AG09309 (cell line): Measurements from ENCODE around the gene REEP3.

Source experiments
- DNase-seq: peaks from one replicate; pipeline ENCODE4 v3.0.0-alpha.2; 2010; ENCODE audit warnings: low read depth
- H3K4me3 ChIP-seq: 2 replicates; pipeline ENCODE4 v1.5.1; 2011; ENCODE audit warnings: mild to moderate bottlenecking, low read depth, low read length, moderate library complexity; ENCODE audit not compliant: control insufficient read depth
- TF ChIP-seq, protein P1 (sequence below): IDR thresholded peaks from 2 replicates; pipeline ENCODE4 v1.5.1; 2011; ENCODE audit warnings: mild to moderate bottlenecking, low read depth, low read length, inconsistent platforms; ENCODE audit not compliant: insufficient read depth, control insufficient read depth; ENCODE audit errors: missing control alignments

The REEP3 gene

DNA sequence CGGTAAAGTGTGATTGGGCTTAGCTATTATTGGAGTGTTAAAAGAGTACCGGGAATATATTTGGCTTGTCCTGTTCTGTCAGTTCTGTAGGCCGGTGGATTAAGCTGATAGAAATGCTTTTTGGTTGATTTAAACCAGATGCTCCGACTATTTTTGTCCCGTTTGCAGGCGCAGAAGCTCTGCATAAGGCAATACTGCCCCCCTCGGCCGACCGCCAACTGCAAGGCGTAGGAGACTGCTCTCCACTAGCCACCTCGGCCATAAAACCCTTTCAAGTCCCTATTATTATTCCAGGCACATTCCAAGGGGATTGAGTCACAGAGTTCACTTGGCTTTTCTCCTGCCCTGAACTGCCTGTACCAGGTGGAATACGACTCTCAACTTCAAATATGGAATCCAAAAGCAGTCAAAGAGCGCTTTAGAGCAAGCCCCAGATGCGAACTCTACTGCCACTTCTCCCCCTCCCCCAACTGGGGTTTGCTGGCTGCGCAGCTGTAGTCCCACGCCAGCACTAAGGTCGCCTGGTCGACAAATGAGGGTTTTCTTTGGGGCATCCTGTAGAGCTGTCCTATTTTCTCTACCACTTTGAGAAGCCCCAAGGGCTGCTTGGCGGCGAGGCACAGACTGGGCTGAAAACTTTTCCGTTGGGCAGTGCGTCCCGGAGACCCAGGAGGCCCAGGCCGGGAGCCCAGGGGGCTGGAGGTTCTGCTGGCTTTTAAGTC lies 108.3 kb downstream of the REEP3 start:
- H3K4me3 ChIP-seq = peak overlapping the region; percentile 56
- TF ChIP-seq, protein P1, sequence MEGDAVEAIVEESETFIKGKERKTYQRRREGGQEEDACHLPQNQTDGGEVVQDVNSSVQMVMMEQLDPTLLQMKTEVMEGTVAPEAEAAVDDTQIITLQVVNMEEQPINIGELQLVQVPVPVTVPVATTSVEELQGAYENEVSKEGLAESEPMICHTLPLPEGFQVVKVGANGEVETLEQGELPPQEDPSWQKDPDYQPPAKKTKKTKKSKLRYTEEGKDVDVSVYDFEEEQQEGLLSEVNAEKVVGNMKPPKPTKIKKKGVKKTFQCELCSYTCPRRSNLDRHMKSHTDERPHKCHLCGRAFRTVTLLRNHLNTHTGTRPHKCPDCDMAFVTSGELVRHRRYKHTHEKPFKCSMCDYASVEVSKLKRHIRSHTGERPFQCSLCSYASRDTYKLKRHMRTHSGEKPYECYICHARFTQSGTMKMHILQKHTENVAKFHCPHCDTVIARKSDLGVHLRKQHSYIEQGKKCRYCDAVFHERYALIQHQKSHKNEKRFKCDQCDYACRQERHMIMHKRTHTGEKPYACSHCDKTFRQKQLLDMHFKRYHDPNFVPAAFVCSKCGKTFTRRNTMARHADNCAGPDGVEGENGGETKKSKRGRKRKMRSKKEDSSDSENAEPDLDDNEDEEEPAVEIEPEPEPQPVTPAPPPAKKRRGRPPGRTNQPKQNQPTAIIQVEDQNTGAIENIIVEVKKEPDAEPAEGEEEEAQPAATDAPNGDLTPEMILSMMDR = peak; percentile 86
- peak; percentile 98 for DNase-seq

DNA sequence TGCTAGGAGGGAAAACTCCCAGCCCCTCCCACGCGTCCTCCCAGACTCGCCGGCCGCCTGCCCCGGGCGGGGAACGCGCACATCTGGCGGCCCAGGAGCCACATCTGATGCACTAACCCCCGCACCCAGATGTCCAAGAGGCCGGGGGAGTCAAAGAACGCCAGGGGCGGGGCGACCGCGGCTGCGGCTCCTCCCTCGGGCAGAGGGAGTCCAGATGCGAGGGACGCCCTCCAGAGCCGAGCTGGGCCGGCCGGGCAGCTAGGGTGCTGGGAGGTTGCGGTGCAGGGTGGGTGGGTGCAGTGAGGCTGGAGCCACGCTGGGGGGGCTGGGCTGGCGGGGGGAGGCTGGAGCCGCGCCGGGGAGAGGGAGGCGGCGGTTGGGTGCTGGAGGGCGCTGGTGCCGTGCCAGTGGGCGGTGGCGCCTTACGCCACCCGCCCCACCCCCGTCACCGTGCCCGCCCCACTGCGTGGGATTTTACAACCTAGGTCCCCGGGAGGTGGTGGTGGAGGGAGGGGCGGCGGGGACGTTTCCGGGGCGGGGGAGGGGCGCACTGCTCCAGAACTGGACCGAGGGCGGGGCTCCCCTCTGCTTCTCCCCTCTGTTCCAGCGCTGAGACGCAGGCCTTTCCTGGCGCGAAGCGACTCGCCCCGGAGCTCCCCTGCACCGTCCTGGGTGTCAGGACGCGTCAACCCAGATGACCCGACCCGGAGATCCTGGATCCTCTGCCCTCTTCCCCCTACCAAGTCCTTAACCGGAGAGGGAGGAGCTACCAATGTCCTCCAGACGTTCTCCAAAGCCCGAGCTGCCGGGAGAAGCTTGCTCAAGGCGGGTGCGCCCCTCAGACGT lies 109.1 kb downstream of the REEP3 start:
- DNase-seq = peak; percentile 71
- TF ChIP-seq, protein P1 = no peak
- peak overlapping the region; percentile 56 for H3K4me3 ChIP-seq

DNA sequence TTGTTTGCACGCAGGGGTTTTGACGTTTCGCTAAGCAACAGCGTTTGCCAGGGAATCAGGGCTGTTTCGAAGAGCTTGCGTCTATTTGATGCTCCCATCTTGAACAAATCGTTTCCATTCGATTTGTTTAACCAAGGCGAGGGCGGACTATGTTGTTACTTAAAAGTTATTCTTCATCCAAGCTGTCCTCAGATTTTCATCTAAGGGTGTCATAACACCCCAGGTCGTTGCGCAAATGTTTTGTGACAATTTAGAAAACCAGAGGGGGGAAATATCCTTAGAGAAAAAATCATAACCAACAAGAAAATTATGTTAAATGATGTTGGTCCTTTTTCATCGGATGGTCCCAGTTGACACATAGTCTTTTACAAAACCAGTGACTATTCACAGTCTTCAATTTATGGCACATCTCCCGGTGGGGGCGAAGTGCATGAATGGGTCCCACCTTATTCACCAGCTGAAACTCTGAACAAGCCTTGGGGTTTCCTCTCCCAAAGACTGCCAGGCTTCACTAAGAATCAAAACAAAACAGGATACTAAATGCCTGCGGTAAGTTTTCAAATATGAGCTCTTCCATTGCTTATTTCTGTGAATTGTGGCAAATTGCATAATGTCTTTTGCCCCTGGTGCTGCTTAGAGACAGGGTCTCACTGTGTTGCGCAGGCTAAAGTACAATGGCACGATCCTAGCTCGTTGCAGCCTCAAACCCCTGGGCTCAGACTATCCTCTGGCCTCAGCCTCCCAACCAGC lies 109.9 kb downstream of the REEP3 start:
- peak overlapping the region; percentile 56 for H3K4me3 ChIP-seq
- TF ChIP-seq, protein P1 = no peak

DNA sequence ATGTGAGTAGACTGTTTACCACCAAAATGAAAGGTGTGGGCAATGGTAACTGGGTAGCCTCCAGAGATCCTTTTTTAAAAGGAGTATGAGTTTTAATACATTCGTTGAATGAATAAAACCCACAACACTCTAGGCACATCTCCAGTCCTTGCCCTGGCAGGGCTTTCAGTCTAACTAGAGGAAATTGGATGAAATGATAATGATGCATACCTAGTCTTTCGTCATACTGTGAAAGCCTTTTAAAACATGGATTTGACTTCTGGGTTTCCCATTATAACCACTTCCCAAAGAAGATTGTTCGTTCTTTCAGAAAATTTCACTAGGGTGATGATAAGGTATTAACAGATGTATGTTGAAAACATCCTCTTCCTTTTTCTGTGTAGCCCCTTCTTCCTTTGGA lies 110.8 kb downstream of the REEP3 start:
- H3K4me3 ChIP-seq = no peak overlapping the region
- TF ChIP-seq, protein P1 = no peak
- DNase-seq = no peak

More for the DNA sequence above, 109.9 kb downstream of the REEP3 start:
- peak; percentile 72 for DNase-seq

DNA sequence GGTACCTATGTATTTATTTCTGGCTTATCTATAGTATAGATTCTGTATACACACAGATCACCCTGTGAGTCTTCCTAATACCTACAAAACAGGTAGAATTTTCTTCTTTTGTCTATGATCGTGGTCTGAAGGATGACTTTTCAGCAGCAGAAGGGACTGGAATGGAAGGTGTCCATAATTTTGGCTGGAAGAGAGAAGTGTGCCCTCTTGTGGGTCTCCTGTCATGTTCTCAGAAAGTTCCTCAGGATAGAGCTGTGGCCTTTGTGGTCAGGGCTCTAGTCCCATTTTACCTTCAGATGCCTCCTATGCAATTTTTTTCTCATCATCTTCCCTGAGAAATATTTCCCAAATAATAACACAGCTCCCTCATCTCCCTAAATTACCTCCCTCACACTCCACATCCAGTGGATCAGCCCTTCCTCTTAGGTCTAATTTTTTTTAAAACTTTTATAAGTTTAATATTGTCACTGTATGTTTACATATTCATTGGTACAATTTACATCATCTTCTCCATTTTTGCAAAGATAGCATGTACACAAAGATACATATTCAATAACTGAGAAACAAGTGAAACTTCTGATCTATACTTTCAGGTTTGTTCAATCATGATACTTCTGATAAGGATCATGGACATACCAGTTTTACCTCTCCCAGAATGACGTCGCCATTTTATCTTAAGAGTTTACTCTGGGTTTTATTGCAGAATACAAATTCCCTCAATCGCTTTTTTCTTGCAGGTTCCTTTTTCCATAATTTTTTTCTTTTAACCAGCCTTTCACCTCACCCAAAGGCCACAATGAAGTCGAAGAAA lies 112.7 kb downstream of the REEP3 start:
- DNase-seq = no peak

More for the DNA sequence above, 112.7 kb downstream of the REEP3 start:
- TF ChIP-seq, protein P1 = peak; percentile 53
- H3K4me3 ChIP-seq = no peak overlapping the region
